ENCODE data around the gene ATOH8.

The ATOH8 gene

GRCh38 chr2:85776672-85777071, 22.9 kb downstream of the ATOH8 start:
- DNase-seq (ENCODE audit: extremely low read depth, low read depth) = no peak
- TF ChIP-seq CTCF (IDR thresholded peaks at IDR 0.05; ENCODE audit: low read depth, low read length) = no peak

GRCh38 chr2:85777441-85777861, 23.7 kb downstream of the ATOH8 start:
- no peak for DNase-seq (ENCODE audit: extremely low read depth, low read depth)
- no peak for TF ChIP-seq CTCF (IDR thresholded peaks at IDR 0.05; ENCODE audit: low read depth, low read length)

GRCh38 chr2:85778646-85779379, 25.0 kb downstream of the ATOH8 start:
- DNase-seq (ENCODE audit: extremely low read depth, low read depth) = no peak
- no peak for TF ChIP-seq CTCF (IDR thresholded peaks at IDR 0.05; ENCODE audit: low read depth, low read length)

- no peak for DNase-seq (ENCODE audit: extremely low read depth, low read depth)
- TF ChIP-seq CTCF (IDR thresholded peaks at IDR 0.05; ENCODE audit: low read depth, low read length) = no peak
Observed at GRCh38 chr2:85779641-85780315, 26.0 kb downstream of the ATOH8 start.

- no peak for TF ChIP-seq CTCF (IDR thresholded peaks at IDR 0.05; ENCODE audit: low read depth, low read length)
- no peak for DNase-seq (ENCODE audit: extremely low read depth, low read depth)
Observed at GRCh38 chr2:85780316-85781012, 26.7 kb downstream of the ATOH8 start.

GRCh38 chr2:85781013-85781332, 27.2 kb downstream of the ATOH8 start:
- TF ChIP-seq CTCF (IDR thresholded peaks at IDR 0.05; ENCODE audit: low read depth, low read length) = no peak
- no peak for DNase-seq (ENCODE audit: extremely low read depth, low read depth)

- no peak for DNase-seq (ENCODE audit: extremely low read depth, low read depth)
- no peak for TF ChIP-seq CTCF (IDR thresholded peaks at IDR 0.05; ENCODE audit: low read depth, low read length)
Observed at GRCh38 chr2:85783796-85784195, 30.0 kb downstream of the ATOH8 start.

Data from AG09319 (cell line).